Body of pancreas (tissue), 4 donors: ENCODE results near the gene CTXN1.

Source experiments
- CTCF ChIP-seq, 7 experiments: fragments of 450-650 bp in 4 of 7; fragments of 200-600 bp in 3 of 7; sonication (generic) in 3 of 7; IDR thresholded peaks; one replicate each; pipeline ENCODE4 v1.5.1; 2016 to 2019; ENCODE audit warnings: antibody characterized with exemption in 7 of 7
- POLR2A ChIP-seq, 3 donors: fragments of 450-650 bp; IDR thresholded peaks; one replicate each; pipeline ENCODE4 v1.6.1; 2016; ENCODE audit warnings: antibody characterized with exemption in 3 of 3, mild to moderate bottlenecking in 2 of 3

- no peak for TF ChIP-seq POLR2A (IDR thresholded peaks at IDR 0.05)
- TF ChIP-seq CTCF (IDR thresholded peaks at IDR 0.05): no peak
Observed at GRCh38 chr19:7895565-7895964, 30.4 kb downstream of the CTXN1 start.
